ENCODE results near the gene NRG3.

DNA sequence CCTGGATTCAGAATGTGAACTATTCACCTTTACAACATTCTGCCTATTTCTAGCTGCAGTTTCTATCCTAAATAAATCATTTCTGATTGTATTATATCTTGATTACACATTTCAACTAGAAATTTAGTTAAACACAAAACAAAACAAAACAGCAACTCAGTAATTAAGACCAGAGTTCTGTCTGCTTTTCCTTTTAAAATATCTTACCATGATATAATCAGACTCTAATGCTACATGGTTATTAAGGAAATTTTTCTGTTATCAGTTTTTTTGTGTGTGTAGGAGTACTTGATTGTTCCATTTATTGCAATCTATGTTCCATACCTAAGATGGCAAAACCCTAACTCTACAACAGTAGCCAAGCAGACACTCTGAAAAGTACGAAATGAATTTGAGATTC lies 663.3 kb downstream of the NRG3 start:
- TF ChIP-seq POLR2AphosphoS5 (IDR thresholded peaks at IDR 0.05) (no peak), POLR2A (IDR thresholded peaks at IDR 0.05) (no peak)
- TF ChIP-seq, protein P1, sequence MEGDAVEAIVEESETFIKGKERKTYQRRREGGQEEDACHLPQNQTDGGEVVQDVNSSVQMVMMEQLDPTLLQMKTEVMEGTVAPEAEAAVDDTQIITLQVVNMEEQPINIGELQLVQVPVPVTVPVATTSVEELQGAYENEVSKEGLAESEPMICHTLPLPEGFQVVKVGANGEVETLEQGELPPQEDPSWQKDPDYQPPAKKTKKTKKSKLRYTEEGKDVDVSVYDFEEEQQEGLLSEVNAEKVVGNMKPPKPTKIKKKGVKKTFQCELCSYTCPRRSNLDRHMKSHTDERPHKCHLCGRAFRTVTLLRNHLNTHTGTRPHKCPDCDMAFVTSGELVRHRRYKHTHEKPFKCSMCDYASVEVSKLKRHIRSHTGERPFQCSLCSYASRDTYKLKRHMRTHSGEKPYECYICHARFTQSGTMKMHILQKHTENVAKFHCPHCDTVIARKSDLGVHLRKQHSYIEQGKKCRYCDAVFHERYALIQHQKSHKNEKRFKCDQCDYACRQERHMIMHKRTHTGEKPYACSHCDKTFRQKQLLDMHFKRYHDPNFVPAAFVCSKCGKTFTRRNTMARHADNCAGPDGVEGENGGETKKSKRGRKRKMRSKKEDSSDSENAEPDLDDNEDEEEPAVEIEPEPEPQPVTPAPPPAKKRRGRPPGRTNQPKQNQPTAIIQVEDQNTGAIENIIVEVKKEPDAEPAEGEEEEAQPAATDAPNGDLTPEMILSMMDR (IDR thresholded peaks at IDR 0.05): no peak

Data from gastroesophageal sphincter (tissue), 3 donors.